Measurements from ENCODE around the gene RNF103.

GRCh38 chr2:86648681-86649080, 25.0 kb upstream of the RNF103 start:
- TF ChIP-seq EP300 (IDR thresholded peaks at IDR 0.05): no peak
- TF ChIP-seq CTCF (IDR thresholded peaks at IDR 0.05): no peak
